Breast epithelium (tissue), 3 donors: Measurements from ENCODE around the gene SLC25A24.

Experiments used
- CTCF ChIP-seq, 3 donors: fragments of 450-650 bp; IDR thresholded peaks; one replicate each; pipeline ENCODE4 v1.5.1; 2016 to 2017; ENCODE audit warnings: antibody characterized with exemption in 3 of 3, mild to moderate bottlenecking in 3 of 3, moderate library complexity in 3 of 3
- POLR2A ChIP-seq: fragments of 450-650 bp; IDR thresholded peaks from one replicate; pipeline ENCODE4 v1.6.1; 2016; ENCODE audit warnings: antibody characterized with exemption, mild to moderate bottlenecking, moderate library complexity
- POLR2AphosphoS5 ChIP-seq, 3 donors: sonication (generic); formaldehyde crosslinking; IDR thresholded peaks; one replicate each; pipeline ENCODE4 v1.6.1; 2017; ENCODE audit warnings: antibody characterized with exemption in 3 of 3

DNA sequence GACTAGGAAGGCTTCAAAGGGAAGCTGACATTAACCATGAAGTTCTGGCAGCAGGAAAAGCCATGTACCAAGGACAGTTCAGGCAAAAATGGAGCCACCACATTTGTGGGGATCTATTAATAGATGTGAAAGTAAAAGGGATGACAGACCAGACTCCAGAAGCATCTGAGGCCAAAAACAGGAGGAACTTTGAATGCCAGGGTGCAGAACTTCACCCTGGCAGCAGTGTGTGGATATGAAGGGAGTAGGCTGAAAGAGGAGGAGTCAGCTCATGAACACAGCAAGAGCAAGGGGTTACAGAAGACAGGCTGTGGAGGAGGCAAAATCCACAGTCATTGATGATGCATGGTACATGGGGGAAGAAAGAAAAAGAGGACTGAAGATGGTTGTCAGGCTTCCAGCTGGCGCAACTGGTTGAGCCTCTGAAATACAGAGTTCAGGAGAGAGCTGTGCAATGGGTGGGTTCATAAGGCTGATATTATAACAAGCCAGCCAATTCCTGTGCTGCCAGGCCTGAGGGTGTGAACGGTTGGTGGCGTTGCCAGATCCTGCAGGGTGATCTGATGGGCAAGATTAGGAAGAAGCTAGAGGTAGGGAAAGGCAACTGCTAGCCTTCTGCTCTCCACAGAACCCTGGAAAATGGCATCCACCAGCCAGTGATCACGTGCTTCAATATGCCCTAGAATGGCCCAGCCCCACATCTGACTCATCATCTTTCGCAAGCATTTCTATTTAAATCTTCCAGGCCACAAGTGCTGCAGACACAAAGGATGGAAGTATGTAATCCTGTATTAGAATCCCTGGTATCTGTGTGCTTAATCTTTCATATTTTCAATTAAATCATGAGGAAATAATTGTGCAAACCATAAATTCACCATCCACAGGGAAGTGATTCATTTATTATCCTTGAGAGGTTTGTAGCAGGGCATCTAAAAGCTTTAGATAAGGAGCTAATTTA, 81.9 kb downstream of the SLC25A24 start:
- no peak for TF ChIP-seq CTCF (IDR thresholded peaks at IDR 0.05)
- TF ChIP-seq POLR2AphosphoS5 (IDR thresholded peaks at IDR 0.05) = no peak
- no peak for TF ChIP-seq POLR2A
